Left lobe of liver (tissue), 2 donors: Measurements from ENCODE around the gene CCDC158. TPM values are rescaled to one million over a fixed set of nuclear protein-coding genes. Genes with fewer than 3 reads are reported as not detected.
A peak's percentile ranks its signal among the peaks of the same experiment; 100 is the strongest.
"Not testable (repeated sequence)": the region's sequence is repeated elsewhere in the genome, so short reads cannot be mapped to it uniquely, and the experiment has no call there.

Source experiments
- ATAC-seq: fragments of 200-7000 bp; cut with Tn5 transposase; one replicate; pipeline ENCODE4 v1.9.1; 2020; ENCODE audit warnings: mild to moderate bottlenecking, moderate library complexity
- DNase-seq: peaks from one replicate; pipeline ENCODE4 v3.0.0-alpha.2; 2020; ENCODE audit warnings: low spot score
- total RNA-seq: library from RNA; stranded (reverse); gene quantifications from one replicate; pipeline ENCODE4 v1.2.1, GENCODE V29; 2021
- donor health status: DM: no; HTN: no; CAD: no; lungs with moderate emphysema.
- donor health status: DM: no; HTN: yes; CAD: no.

Gene CCDC158
- total RNA-seq, 1 donor from 2014 or later = 3.9 TPM

- ATAC-seq = peak; percentile 94
- no peak for DNase-seq
These were observed 9.8 kb upstream of the CCDC158 start for GRCh38 chr4:76430519-76431388.

GRCh38 chr4:76429636-76430035 lies 8.7 kb upstream of the CCDC158 start:
- no peak for ATAC-seq
- DNase-seq = no peak

GRCh38 chr4:76426272-76426671 lies 5.3 kb upstream of the CCDC158 start:
- DNase-seq (no peak), ATAC-seq (no peak)

- not testable (repeated sequence) for ATAC-seq, DNase-seq
These were observed 2.2 kb upstream of the CCDC158 start for GRCh38 chr4:76423159-76423558.

- peak; percentile 49 for DNase-seq
- peak; percentile 50 for ATAC-seq
These were observed 666 bp downstream of the CCDC158 start for GRCh38 chr4:76420188-76420761.

GRCh38 chr4:76410636-76411035 lies 10.3 kb downstream of the CCDC158 start:
- ATAC-seq (peak; percentile 64), DNase-seq (no peak)

GRCh38 chr4:76407440-76408119 lies 13.4 kb downstream of the CCDC158 start:
- ATAC-seq (no peak), DNase-seq (no peak)

- no peak for ATAC-seq
- no peak for DNase-seq
These were observed 14.9 kb downstream of the CCDC158 start for GRCh38 chr4:76406081-76406480.

- ATAC-seq (no peak), DNase-seq (no peak)
These were observed 19.3 kb downstream of the CCDC158 start for GRCh38 chr4:76401654-76402053.

- ATAC-seq = peak; percentile 83
- peak; percentile 75 for DNase-seq
These were observed 32.6 kb downstream of the CCDC158 start for GRCh38 chr4:76388160-76388908.

GRCh38 chr4:76386566-76387305 lies 34.2 kb downstream of the CCDC158 start:
- DNase-seq = peak; percentile 79
- ATAC-seq = peak; percentile 79

GRCh38 chr4:76385974-76386373 lies 35.0 kb downstream of the CCDC158 start:
- DNase-seq = no peak
- no peak for ATAC-seq

GRCh38 chr4:76384052-76384451 lies 36.9 kb downstream of the CCDC158 start:
- ATAC-seq = no peak
- DNase-seq = no peak

GRCh38 chr4:76383001-76383400 lies 37.9 kb downstream of the CCDC158 start:
- ATAC-seq (peak; percentile 29), DNase-seq (no peak)

GRCh38 chr4:76381986-76382385 lies 39.0 kb downstream of the CCDC158 start:
- no peak for ATAC-seq
- DNase-seq = no peak

GRCh38 chr4:76380561-76380960 lies 40.4 kb downstream of the CCDC158 start:
- no peak for ATAC-seq

GRCh38 chr4:76377911-76378310 lies 43.0 kb downstream of the CCDC158 start:
- ATAC-seq (peak; percentile 62), DNase-seq (no peak)

More at GRCh38 chr4:76380561-76380960, 40.4 kb downstream of the CCDC158 start:
- no peak for DNase-seq

- ATAC-seq (peak; percentile 49), DNase-seq (no peak)
These were observed 43.5 kb downstream of the CCDC158 start for GRCh38 chr4:76377481-76377901.

- ATAC-seq (peak; percentile 87), DNase-seq (no peak)
These were observed 44.4 kb downstream of the CCDC158 start for GRCh38 chr4:76376534-76376933.

- ATAC-seq (no peak), DNase-seq (no peak)
These were observed 45.2 kb downstream of the CCDC158 start for GRCh38 chr4:76375703-76376102.
